GM18873 (cell line): ENCODE results near the gene TRAPPC3L.

Source experiments
- ATAC-seq: cut with Tn5 transposase; IDR thresholded peaks from one replicate; pipeline ENCODE4 v1.9.1; 2021; ENCODE audit warnings: mild to moderate bottlenecking, moderate library complexity, moderate number of reproducible peaks; ENCODE audit not compliant: unreplicated experiment, low FRiP score

TRAPPC3L gene

DNA sequence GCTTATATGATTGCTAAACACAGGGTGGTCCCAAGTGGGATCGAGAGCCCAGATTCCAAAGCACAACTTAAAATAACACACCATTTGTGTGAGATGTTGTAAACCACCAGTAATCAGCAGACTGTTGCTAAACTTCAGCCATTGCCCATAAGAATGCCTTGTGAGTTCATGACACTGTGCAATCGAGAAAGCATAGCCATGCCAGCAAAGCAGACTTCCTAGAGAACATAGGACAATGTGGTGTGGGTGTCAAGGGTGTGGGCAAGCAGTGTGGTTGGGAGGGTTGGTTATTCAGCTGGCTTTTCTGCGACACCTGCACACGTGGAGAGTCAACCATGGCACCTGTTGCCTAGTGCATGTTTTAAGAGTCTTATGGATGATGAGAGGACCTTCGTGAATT is 100.4 kb downstream of the TRAPPC3L start:
- no peak for ATAC-seq
